Mammary epithelial cell (primary cell): Measurements from ENCODE around the gene POMT2.

ENCODE experiments used
- CTCF ChIP-seq, 2 donors: IDR thresholded peaks in 1 of 2; conservative IDR thresholded peaks in 1 of 2; 2 replicates each; pipeline ENCODE4 v1.5.1; 2011 to 2012; ENCODE audit warnings: inconsistent platforms in 2 of 2, low read length in 2 of 2, mild to moderate bottlenecking in 2 of 2, control low read depth in 1 of 2, low read depth in 1 of 2; ENCODE audit not compliant: insufficient read depth in 1 of 2; ENCODE audit errors: extremely low read depth in 1 of 2
- EZH2 ChIP-seq: IDR thresholded peaks from 2 replicates; pipeline ENCODE4 v1.6.1; 2012; ENCODE audit warnings: low read length, inconsistent platforms, borderline replicate concordance

GRCh38 chr14:77275041-77275580, 45.6 kb downstream of the POMT2 start:
- TF ChIP-seq CTCF (conservative IDR thresholded peaks at IDR 0.05 in 1 of 2, IDR thresholded peaks at IDR 0.05 in 1 of 2; ENCODE audit: extremely low read depth in 1 of 2, insufficient read depth in 1 of 2, low read depth in 1 of 2, low read length in 2 of 2) (no peak), EZH2 (no peak)
